Calu3 (cell line): ENCODE data around the gene MAGEA2. TPM values are rescaled to one million over a fixed set of nuclear protein-coding genes. Genes with fewer than 3 reads are reported as not detected.
"Not testable (repeated sequence)": the region's sequence is repeated elsewhere in the genome, so short reads cannot be mapped to it uniquely, and the experiment has no call there.

Experiments used
- BruUV-seq: library from RNA; stranded (reverse); fragments of 400-500 nt; replicated peaks from 2 replicates; lab custom pipeline; 2021; lab: Mats Ljungman, UMichigan
- CTCF ChIA-PET: fragments of 300-600 bp; sonication (Branson Sonifier 250); formaldehyde crosslinking; loops from one replicate; lab custom pipeline; 2022; ENCODE audit warnings: antibody characterized with exemption; lab: Charles Lee
- DNase-seq: peaks from one replicate; pipeline ENCODE4 v3.0.0; 2022
- H3K27ac Mint-ChIP-seq: one replicate; pipeline ENCODE4 v1.8.0; 2022; ENCODE audit warnings: mixed read lengths; ENCODE audit not compliant: unreplicated experiment
- H3K27me3 Mint-ChIP-seq: one replicate; pipeline ENCODE4 v1.8.0; 2022; ENCODE audit warnings: mixed read lengths; ENCODE audit not compliant: unreplicated experiment
- H3K36me3 Mint-ChIP-seq: one replicate; pipeline ENCODE4 v1.8.0; 2022; ENCODE audit warnings: mild to moderate bottlenecking, moderate library complexity, mixed read lengths; ENCODE audit not compliant: insufficient read depth, unreplicated experiment
- H3K4me1 Mint-ChIP-seq: one replicate; pipeline ENCODE4 v1.8.0; 2022; ENCODE audit warnings: mild to moderate bottlenecking, low read depth, mixed read lengths; ENCODE audit not compliant: unreplicated experiment
- H3K4me3 Mint-ChIP-seq: one replicate; pipeline ENCODE4 v1.8.0; 2022; ENCODE audit warnings: mild to moderate bottlenecking, low read depth, moderate library complexity, mixed read lengths; ENCODE audit not compliant: unreplicated experiment
- H3K9me3 Mint-ChIP-seq: one replicate; pipeline ENCODE4 v1.8.0; 2022; ENCODE audit warnings: low read depth, mixed read lengths; ENCODE audit not compliant: unreplicated experiment
- CTCF ChIP-seq: fragments of 200-600 bp; IDR thresholded peaks from one replicate; pipeline ENCODE4 v1.8.0; 2022; ENCODE audit warnings: antibody characterized with exemption; ENCODE audit not compliant: unreplicated experiment
- intact Hi-C: fragments of 100-400 bp; cut with micrococcal nuclease; formaldehyde crosslinking; loops from one replicate; pipeline ENCODE4 v1.10.0; 2022; ENCODE audit not compliant: unreplicated experiment
- total RNA-seq: library from RNA; stranded (reverse); gene quantifications from 2 replicates; pipeline ENCODE4 v1.2.3, GENCODE V29; 2022

The MAGEA2 gene
- total RNA-seq, 1 experiment from 2014 or later: not detected

- H3K36me3 Mint-ChIP-seq, H3K9me3 Mint-ChIP-seq, H3K4me3 Mint-ChIP-seq, intact Hi-C loops, DNase-seq, BruUV-seq, H3K4me1 Mint-ChIP-seq, CTCF ChIA-PET, H3K27me3 Mint-ChIP-seq, H3K27ac Mint-ChIP-seq: not testable (repeated sequence)
Measured at GRCh38 chrX:152754871-152755270, 1.2 kb upstream of the MAGEA2 start.

- CTCF ChIA-PET: no interaction called here
- intact Hi-C loops: no loop called here
- BruUV-seq: no TSS peak
- H3K4me3 Mint-ChIP-seq: no peak overlapping the region
- no peaks in the 10 kb centered on the region for H3K4me1 Mint-ChIP-seq
- H3K36me3 Mint-ChIP-seq: peaks cover 4% of the 10 kb centered on the region
- H3K27me3 Mint-ChIP-seq: peaks cover 67% of the 10 kb centered on the region
- H3K9me3 Mint-ChIP-seq: no peaks in the 10 kb centered on the region
- H3K27ac Mint-ChIP-seq: no peak overlapping the region
- no peak for TF ChIP-seq CTCF
- no peak for DNase-seq
Measured at GRCh38 chrX:152738560-152738959, 15.1 kb downstream of the MAGEA2 start.

GRCh38 chrX:152736528-152736927 is 17.1 kb downstream of the MAGEA2 start:
- peaks cover 56% of the 10 kb centered on the region for H3K27me3 Mint-ChIP-seq
- H3K36me3 Mint-ChIP-seq, BruUV-seq, DNase-seq, H3K9me3 Mint-ChIP-seq, H3K4me1 Mint-ChIP-seq, intact Hi-C loops, H3K4me3 Mint-ChIP-seq, H3K27ac Mint-ChIP-seq, CTCF ChIA-PET: not testable (repeated sequence)

- no peak for DNase-seq
- intact Hi-C loops: no loop called here
- TF ChIP-seq CTCF: no peak
- H3K9me3 Mint-ChIP-seq: no peaks in the 10 kb centered on the region
- peaks cover 56% of the 10 kb centered on the region for H3K27me3 Mint-ChIP-seq
- H3K27ac Mint-ChIP-seq: no peak overlapping the region
- CTCF ChIA-PET: no interaction called here
- no TSS peak for BruUV-seq
- H3K36me3 Mint-ChIP-seq: peaks cover 4% of the 10 kb centered on the region
- H3K4me1 Mint-ChIP-seq: no peaks in the 10 kb centered on the region
- H3K4me3 Mint-ChIP-seq: no peak overlapping the region
Measured at GRCh38 chrX:152735860-152736511, 17.7 kb downstream of the MAGEA2 start.

- Mint-ChIP-seq H3K27ac (no peak overlapping the region), H3K4me1 (no peaks in the 10 kb centered on the region), H3K4me3 (no peak overlapping the region), H3K27me3 (peaks cover 53% of the 10 kb centered on the region), H3K36me3 (peaks cover 4% of the 10 kb centered on the region), H3K9me3 (no peaks in the 10 kb centered on the region)
- TF ChIP-seq CTCF: no peak
- intact Hi-C loops: no loop called here
- CTCF ChIA-PET: no interaction called here
- no peak for DNase-seq
- no TSS peak for BruUV-seq
Measured at GRCh38 chrX:152735101-152735500, 18.5 kb downstream of the MAGEA2 start.

- H3K4me1 Mint-ChIP-seq, BruUV-seq, DNase-seq, intact Hi-C loops, H3K4me3 Mint-ChIP-seq, H3K27ac Mint-ChIP-seq, H3K36me3 Mint-ChIP-seq, CTCF ChIA-PET, H3K9me3 Mint-ChIP-seq: not testable (repeated sequence)
- H3K27me3 Mint-ChIP-seq: peaks cover 48% of the 10 kb centered on the region
Measured at GRCh38 chrX:152734143-152734858, 19.3 kb downstream of the MAGEA2 start.
